Breast epithelium (tissue), 3 donors: ENCODE measurements around the gene BBS7.

Experiments used
- CTCF ChIP-seq, 3 donors: fragments of 450-650 bp; IDR thresholded peaks; one replicate each; pipeline ENCODE4 v1.5.1; 2016 to 2017; ENCODE audit warnings: antibody characterized with exemption in 3 of 3, mild to moderate bottlenecking in 3 of 3, moderate library complexity in 3 of 3
- POLR2A ChIP-seq: fragments of 450-650 bp; IDR thresholded peaks from one replicate; pipeline ENCODE4 v1.6.1; 2016; ENCODE audit warnings: antibody characterized with exemption, mild to moderate bottlenecking, moderate library complexity

- TF ChIP-seq CTCF (IDR thresholded peaks at IDR 0.05), result no peak
- no peak for TF ChIP-seq POLR2A
Measured at GRCh38 chr4:121881158-121881557, 10.9 kb upstream of the BBS7 start.
